ENCODE measurements around the gene PLAU.

DNA sequence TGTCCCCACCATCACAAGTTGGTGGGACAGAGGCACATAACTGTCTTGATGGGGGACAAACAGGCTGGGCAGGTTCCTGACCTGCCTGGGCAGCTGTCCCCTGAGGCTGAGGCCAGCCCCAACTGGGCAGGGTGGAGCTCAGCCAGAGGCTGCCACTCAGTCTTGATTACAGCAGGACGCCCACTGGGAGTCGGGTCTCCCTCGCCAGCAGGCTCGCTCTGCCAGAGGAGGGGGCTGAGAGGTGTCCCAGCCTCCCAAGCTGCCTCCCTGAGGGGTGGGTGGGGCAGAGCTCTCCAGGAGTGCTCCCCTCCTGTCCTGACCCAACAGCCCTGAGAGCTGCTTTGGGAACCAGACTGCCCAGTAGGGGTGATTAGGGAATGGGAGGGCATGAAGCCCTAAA, 34.8 kb upstream of the PLAU start:
- TF ChIP-seq, protein P1, sequence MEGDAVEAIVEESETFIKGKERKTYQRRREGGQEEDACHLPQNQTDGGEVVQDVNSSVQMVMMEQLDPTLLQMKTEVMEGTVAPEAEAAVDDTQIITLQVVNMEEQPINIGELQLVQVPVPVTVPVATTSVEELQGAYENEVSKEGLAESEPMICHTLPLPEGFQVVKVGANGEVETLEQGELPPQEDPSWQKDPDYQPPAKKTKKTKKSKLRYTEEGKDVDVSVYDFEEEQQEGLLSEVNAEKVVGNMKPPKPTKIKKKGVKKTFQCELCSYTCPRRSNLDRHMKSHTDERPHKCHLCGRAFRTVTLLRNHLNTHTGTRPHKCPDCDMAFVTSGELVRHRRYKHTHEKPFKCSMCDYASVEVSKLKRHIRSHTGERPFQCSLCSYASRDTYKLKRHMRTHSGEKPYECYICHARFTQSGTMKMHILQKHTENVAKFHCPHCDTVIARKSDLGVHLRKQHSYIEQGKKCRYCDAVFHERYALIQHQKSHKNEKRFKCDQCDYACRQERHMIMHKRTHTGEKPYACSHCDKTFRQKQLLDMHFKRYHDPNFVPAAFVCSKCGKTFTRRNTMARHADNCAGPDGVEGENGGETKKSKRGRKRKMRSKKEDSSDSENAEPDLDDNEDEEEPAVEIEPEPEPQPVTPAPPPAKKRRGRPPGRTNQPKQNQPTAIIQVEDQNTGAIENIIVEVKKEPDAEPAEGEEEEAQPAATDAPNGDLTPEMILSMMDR (IDR thresholded peaks at IDR 0.05; ENCODE audit: low read depth, low read length, poor library complexity, severe bottlenecking) = no peak
- TF ChIP-seq EZH2phosphoT487 (IDR thresholded peaks at IDR 0.05; ENCODE audit: borderline replicate concordance, low read length) = no peak

Data from DOHH2 (cell line).